GM12878 (cell line): Measurements from ENCODE around the gene TGM5. TPM values are rescaled to one million over a fixed set of nuclear protein-coding genes. Genes with fewer than 3 reads are reported as not detected.

Source experiments
- ATF3 ChIP-seq: IDR thresholded peaks from 2 replicates; pipeline ENCODE4 v1.6.1; 2011; ENCODE audit warnings: low read depth, mild to moderate bottlenecking, low read length, moderate library complexity, borderline replicate concordance; ENCODE audit errors: extremely low read depth
- CBFB ChIP-seq: IDR thresholded peaks from 2 replicates; pipeline ENCODE4 v1.6.1; 2016; ENCODE audit warnings: antibody characterized with exemption, low read depth
- CHD2 ChIP-seq: IDR thresholded peaks from 2 replicates; pipeline ENCODE4 v1.6.1; 2011; ENCODE audit warnings: low read depth, low read length, improper control_type of control experiment, borderline replicate concordance
- CTCF ChIP-seq, 3 experiments: IDR thresholded peaks in 2 of 3; conservative IDR thresholded peaks in 1 of 3; 2 replicates each; pipeline ENCODE4 v1.5.1; 2011; ENCODE audit warnings: low read depth in 3 of 3, low read length in 3 of 3, mild to moderate bottlenecking in 3 of 3, control low read depth in 2 of 3, moderate library complexity in 2 of 3, inconsistent platforms in 1 of 3, mixed read lengths in 1 of 3; ENCODE audit not compliant: control insufficient read depth in 2 of 3, insufficient read depth in 1 of 3; ENCODE audit errors: extremely low read depth in 1 of 3
- E2F8 ChIP-seq: fragments of 450-650 bp; IDR thresholded peaks from 2 replicates; pipeline ENCODE4 v1.6.1; 2018; ENCODE audit warnings: mild to moderate bottlenecking, low read depth, moderate library complexity; ENCODE audit not compliant: partially characterized antibody
- E4F1 ChIP-seq: fragments of 450-650 bp; IDR thresholded peaks from 2 replicates; pipeline ENCODE4 v1.6.1; 2018; ENCODE audit warnings: borderline replicate concordance, mild to moderate bottlenecking; ENCODE audit not compliant: partially characterized antibody
- NR2C1 ChIP-seq: fragments of 450-650 bp; IDR thresholded peaks from 2 replicates; pipeline ENCODE4 v1.6.1; 2017; ENCODE audit warnings: antibody characterized with exemption, mild to moderate bottlenecking, moderate library complexity
- NR2C2 ChIP-seq: IDR thresholded peaks from 2 replicates; pipeline ENCODE4 v1.6.1; 2011; ENCODE audit warnings: borderline replicate concordance, low read depth; ENCODE audit not compliant: control insufficient read depth, insufficient read length
- PRDM15 ChIP-seq: fragments of 450-650 bp; formaldehyde crosslinking; IDR thresholded peaks from 2 replicates; pipeline ENCODE4 v1.4.0; 2020; ENCODE audit warnings: mild to moderate bottlenecking, moderate library complexity
- RB1 ChIP-seq: fragments of 450-650 bp; formaldehyde crosslinking; IDR thresholded peaks from 2 replicates; pipeline ENCODE4 v1.6.1; 2017; ENCODE audit warnings: mild to moderate bottlenecking, borderline replicate concordance
- SMAD1 ChIP-seq: fragments of 450-650 bp; IDR thresholded peaks from 2 replicates; pipeline ENCODE4 v1.6.1; 2018; ENCODE audit warnings: mild to moderate bottlenecking, low read depth; ENCODE audit not compliant: partially characterized antibody
- SMARCA5 ChIP-seq: fragments of 450-650 bp; IDR thresholded peaks from 2 replicates; pipeline ENCODE4 v1.6.1; 2017; ENCODE audit warnings: mild to moderate bottlenecking
- SMC3 ChIP-seq: IDR thresholded peaks from 2 replicates; pipeline ENCODE4 v1.6.1; 2011; ENCODE audit warnings: low read length, improper control_type of control experiment, borderline replicate concordance
- SPI1 ChIP-seq: IDR thresholded peaks from 2 replicates; pipeline ENCODE4 v1.6.1; 2011; ENCODE audit warnings: low read depth, mild to moderate bottlenecking, low read length, moderate library complexity, borderline replicate concordance; ENCODE audit not compliant: insufficient read depth
- TCF12 ChIP-seq: IDR thresholded peaks from 2 replicates; pipeline ENCODE4 v1.6.1; 2011; ENCODE audit warnings: low read depth, mild to moderate bottlenecking, low read length
- WRNIP1 ChIP-seq: IDR thresholded peaks from 2 replicates; pipeline ENCODE4 v1.6.1; 2011; ENCODE audit warnings: low read depth, low read length, improper control_type of control experiment, borderline replicate concordance
- ZBED1 ChIP-seq: IDR thresholded peaks from 2 replicates; pipeline ENCODE4 v1.6.1; 2016; ENCODE audit warnings: borderline replicate concordance
- polyA plus RNA-seq, 11 experiments: library from polyadenylated mRNA; depleted of rRNA in 4 of 11; unstranded in 6 of 11; stranded (reverse) in 5 of 11; fragments of >200 nt; fragmentation: Nextera tagmentation in 4 of 11; fragmentation: Illumina TruSeq in 1 of 11; extraction: Ambion mirVana in 4 of 11; extraction: Trizol in 1 of 11; gene quantifications; 1 replicate in 1 of 11; 2 replicates in 10 of 11; pipeline versions ENCODE4 v1.2.1 to v1.2.3, GENCODE V29; 2011 to 2016; ENCODE audit warnings: inconsistent platforms in 2 of 11, missing spikeins in 2 of 11, low read depth in 1 of 11
- total RNA-seq, 4 experiments: library from RNA; depleted of rRNA in 3 of 4; stranded (reverse); fragments of >200 nt in 3 of 4; fragmentation: Illumina TruSeq in 1 of 4; extraction: Trizol in 1 of 4; gene quantifications; 2 replicates each; pipeline versions ENCODE4 v1.2.1 to v1.2.3, GENCODE V29; 2013 to 2021

TGM5 gene
- total and polyA plus RNA-seq, 10 of the 15 experiments (the other 5 are each of a cell fraction or from before 2014, with no cell fraction given) = 4.4 to 27.1 (median 5.6) TPM

- TF ChIP-seq E4F1 = no peak
- no peak for TF ChIP-seq NR2C2
- TF ChIP-seq TCF12 = no peak
- TF ChIP-seq SMAD1 = no peak
- TF ChIP-seq CHD2 = no peak
- TF ChIP-seq ATF3 = no peak
- TF ChIP-seq CBFB = no peak
- no peak for TF ChIP-seq SPI1
- TF ChIP-seq RB1 = peak; percentile 81; the same call in 1 of the 2 replicates
- TF ChIP-seq PRDM15 (CRISPR knock-in tag) = no peak
- TF ChIP-seq E2F8 = no peak
- no peak for TF ChIP-seq ZBED1
- TF ChIP-seq SMC3 = peak; percentile 100
- peak; percentile 83; the same call in 1 of the 2 replicates for TF ChIP-seq SMARCA5
- peak; percentile 73 to 89 (median 76) for TF ChIP-seq CTCF (IDR thresholded peaks at IDR 0.05 in 2 of 3, conservative IDR thresholded peaks at IDR 0.05 in 1 of 3; ENCODE audit: control insufficient read depth in 2 of 3, extremely low read depth in 1 of 3, insufficient read depth in 1 of 3, low read depth in 3 of 3, low read length in 3 of 3)
- TF ChIP-seq NR2C1 = no peak
- TF ChIP-seq WRNIP1 = no peak
Observed at GRCh38 chr15:43225201-43225949, 41.4 kb downstream of the TGM5 start (continued).
